ENCODE data around the gene KIAA1210. TPM values are rescaled to one million over a fixed set of nuclear protein-coding genes. Genes with fewer than 3 reads are reported as not detected.
A peak's percentile ranks its signal among the peaks of the same experiment; 100 is the strongest.

The KIAA1210 gene
- not detected in 2 replicates for total RNA-seq (2021)
- Bru-seq, nascent RNA: not detected
- BruChase-seq, experiment 1, labeled RNA remaining after a 2-hour chase: percentile 1 among the genes with signal in this experiment
- BruChase-seq, experiment 2, labeled RNA remaining after a 6-hour chase: percentile 2 among the genes with signal in this experiment
- long read RNA-seq: 0 reads

GRCh38 chrX:119127650-119128049, at the start of gene KIAA1210:
Gene KIAA1210 (minus strand): TSS chrX:119127812. CDS start chrX:119123642, 4,170 bp downstream.
- ChIA-PET CTCF (interaction anchor here (1.0 kb wide), 1 partner anchor 9 kb away, joined by 3 read pairs; no protein-coding TSS in a partner anchor), POLR2A (ENCODE audit: low non-redundant PET) (no interaction called here)
- BruUV-seq (replicated peaks): no TSS peak

GRCh38 chrX:119177278-119177677, 49.7 kb upstream of the KIAA1210 start:
- H3K4me3 ChIP-seq (ENCODE audit: low read depth, low read length, poor library complexity, severe bottlenecking): no peak overlapping the region
- no peak for DNase-seq (ENCODE audit: low spot score)
- TF ChIP-seq EZH2 (IDR thresholded peaks at IDR 0.05; ENCODE audit: borderline replicate concordance, low read depth, low read length, poor library complexity, severe bottlenecking) (no peak), CTCF (conservative IDR thresholded peaks at IDR 0.05; ENCODE audit: low read depth, low read length) (no peak)
- no peaks in the 10 kb centered on the region for H3K36me3 ChIP-seq (ENCODE audit: insufficient read depth, low read length, poor library complexity, severe bottlenecking)
- H3K27me3 ChIP-seq (replicated peaks; ENCODE audit: insufficient read depth, low read depth, low read length, poor library complexity): no peaks in the 10 kb centered on the region
- ChIA-PET CTCF (no interaction called here), POLR2A (ENCODE audit: low non-redundant PET) (no interaction called here)
- BruUV-seq (replicated peaks): no TSS peak
- intact Hi-C loops (cut with micrococcal nuclease; ENCODE audit: unreplicated experiment): no loop called here
- H3K27ac ChIP-seq (ENCODE audit: low read depth, low read length, poor library complexity, severe bottlenecking): no peak overlapping the region
- H3K4me1 ChIP-seq (ENCODE audit: insufficient read depth, low read length, poor library complexity, severe bottlenecking): no peaks in the 10 kb centered on the region
- H3K9me3 ChIP-seq (ENCODE audit: low read depth, low read length, poor library complexity, severe bottlenecking): no peaks in the 10 kb centered on the region

More at GRCh38 chrX:119127650-119128049, at the start of gene KIAA1210:
- no peak for TF ChIP-seq EZH2 (IDR thresholded peaks at IDR 0.05; ENCODE audit: borderline replicate concordance, low read depth, low read length, poor library complexity, severe bottlenecking)
- TF ChIP-seq CTCF (conservative IDR thresholded peaks at IDR 0.05; ENCODE audit: low read depth, low read length): no peak
- Histone ChIP-seq H3K36me3 (ENCODE audit: insufficient read depth, low read length, poor library complexity, severe bottlenecking) (no peaks in the 10 kb centered on the region), H3K4me3 (ENCODE audit: low read depth, low read length, poor library complexity, severe bottlenecking) (no peak within 1 kb of the TSS), H3K9me3 (ENCODE audit: low read depth, low read length, poor library complexity, severe bottlenecking) (no peaks in the 10 kb centered on the region), H3K27me3 (replicated peaks; ENCODE audit: insufficient read depth, low read depth, low read length, poor library complexity) (no peaks in the 10 kb centered on the region), H3K27ac (ENCODE audit: low read depth, low read length, poor library complexity, severe bottlenecking) (no peak within 1 kb of the TSS), H3K4me1 (ENCODE audit: insufficient read depth, low read length, poor library complexity, severe bottlenecking) (no peaks in the 10 kb centered on the region)
- no peak for DNase-seq (ENCODE audit: low spot score)
- intact Hi-C loops (cut with micrococcal nuclease; ENCODE audit: unreplicated experiment): no loop called here

- Histone ChIP-seq H3K36me3 (ENCODE audit: insufficient read depth, low read length, poor library complexity, severe bottlenecking) (no peaks in the 10 kb centered on the region), H3K4me3 (ENCODE audit: low read depth, low read length, poor library complexity, severe bottlenecking) (no peak overlapping the region), H3K27me3 (replicated peaks; ENCODE audit: insufficient read depth, low read depth, low read length, poor library complexity) (no peaks in the 10 kb centered on the region), H3K9me3 (ENCODE audit: low read depth, low read length, poor library complexity, severe bottlenecking) (no peaks in the 10 kb centered on the region), H3K4me1 (ENCODE audit: insufficient read depth, low read length, poor library complexity, severe bottlenecking) (no peaks in the 10 kb centered on the region), H3K27ac (ENCODE audit: low read depth, low read length, poor library complexity, severe bottlenecking) (no peak overlapping the region)
- BruUV-seq (replicated peaks): no TSS peak
- DNase-seq (ENCODE audit: low spot score): no peak
- POLR2A ChIA-PET (ENCODE audit: low non-redundant PET): no interaction called here
- CTCF ChIA-PET: no interaction called here
- TF ChIP-seq EZH2 (IDR thresholded peaks at IDR 0.05; ENCODE audit: borderline replicate concordance, low read depth, low read length, poor library complexity, severe bottlenecking) (no peak), CTCF (conservative IDR thresholded peaks at IDR 0.05; ENCODE audit: low read depth, low read length) (no peak)
- intact Hi-C loops (cut with micrococcal nuclease; ENCODE audit: unreplicated experiment): no loop called here
Measured at GRCh38 chrX:119174900-119175299, 47.3 kb upstream of the KIAA1210 start.

Data from A673 (cell line).